ENCODE data around the gene BTRC.

The BTRC gene

DNA sequence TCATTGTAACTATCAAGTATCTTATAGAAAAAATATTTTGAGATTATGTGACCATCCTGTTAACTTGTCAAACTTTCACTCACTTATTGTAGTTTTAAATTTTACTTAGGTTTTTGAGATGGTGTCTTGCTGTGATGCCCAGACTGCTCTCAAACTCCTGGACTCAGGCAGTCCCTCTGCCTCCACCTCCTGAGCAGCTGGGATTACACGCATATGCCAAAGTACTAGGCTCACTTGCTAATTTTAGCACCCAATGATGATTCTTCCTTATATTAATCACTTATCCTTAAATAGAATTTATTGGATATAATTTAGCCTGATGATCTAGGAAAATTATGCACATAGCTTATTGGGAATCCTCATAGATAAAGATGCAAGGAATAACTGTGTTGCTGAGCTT is 104.9 kb downstream of the BTRC start:
- no peak for ATAC-seq
- TF ChIP-seq BACH2 (CRISPR knock-in tag; IDR thresholded peaks at IDR 0.05; ENCODE audit: borderline replicate concordance), result no peak
- TF ChIP-seq GLIS3 (CRISPR knock-in tag; IDR thresholded peaks at IDR 0.05), result no peak
- no peak for TF ChIP-seq ISL1 (CRISPR knock-in tag; IDR thresholded peaks at IDR 0.05)
- no peak for TF ChIP-seq CSDC2 (CRISPR knock-in tag; IDR thresholded peaks at IDR 0.05)
- no peak for TF ChIP-seq PATZ1 (CRISPR knock-in tag; IDR thresholded peaks at IDR 0.05; ENCODE audit: borderline replicate concordance)
- no peak for TF ChIP-seq SNAI2 (CRISPR knock-in tag; IDR thresholded peaks at IDR 0.05)
- no peak for TF ChIP-seq ZNF8 (CRISPR knock-in tag; IDR thresholded peaks at IDR 0.05)
- no peak for TF ChIP-seq ZNF565 (CRISPR knock-in tag; conservative IDR thresholded peaks at IDR 0.05; ENCODE audit: low read depth)
- TF ChIP-seq, protein P1, sequence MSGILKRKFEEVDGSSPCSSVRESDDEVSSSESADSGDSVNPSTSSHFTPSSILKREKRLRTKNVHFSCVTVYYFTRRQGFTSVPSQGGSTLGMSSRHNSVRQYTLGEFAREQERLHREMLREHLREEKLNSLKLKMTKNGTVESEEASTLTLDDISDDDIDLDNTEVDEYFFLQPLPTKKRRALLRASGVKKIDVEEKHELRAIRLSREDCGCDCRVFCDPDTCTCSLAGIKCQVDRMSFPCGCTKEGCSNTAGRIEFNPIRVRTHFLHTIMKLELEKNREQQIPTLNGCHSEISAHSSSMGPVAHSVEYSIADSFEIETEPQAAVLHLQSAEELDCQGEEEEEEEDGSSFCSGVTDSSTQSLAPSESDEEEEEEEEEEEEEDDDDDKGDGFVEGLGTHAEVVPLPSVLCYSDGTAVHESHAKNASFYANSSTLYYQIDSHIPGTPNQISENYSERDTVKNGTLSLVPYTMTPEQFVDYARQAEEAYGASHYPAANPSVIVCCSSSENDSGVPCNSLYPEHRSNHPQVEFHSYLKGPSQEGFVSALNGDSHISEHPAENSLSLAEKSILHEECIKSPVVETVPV (CRISPR knock-in tag; IDR thresholded peaks at IDR 0.05), result no peak
- TF ChIP-seq TCF4 (CRISPR knock-in tag; IDR thresholded peaks at IDR 0.05; ENCODE audit: borderline replicate concordance), result no peak
- no peak for TF ChIP-seq RARB (CRISPR knock-in tag; IDR thresholded peaks at IDR 0.05)
- TF ChIP-seq, protein P2, sequence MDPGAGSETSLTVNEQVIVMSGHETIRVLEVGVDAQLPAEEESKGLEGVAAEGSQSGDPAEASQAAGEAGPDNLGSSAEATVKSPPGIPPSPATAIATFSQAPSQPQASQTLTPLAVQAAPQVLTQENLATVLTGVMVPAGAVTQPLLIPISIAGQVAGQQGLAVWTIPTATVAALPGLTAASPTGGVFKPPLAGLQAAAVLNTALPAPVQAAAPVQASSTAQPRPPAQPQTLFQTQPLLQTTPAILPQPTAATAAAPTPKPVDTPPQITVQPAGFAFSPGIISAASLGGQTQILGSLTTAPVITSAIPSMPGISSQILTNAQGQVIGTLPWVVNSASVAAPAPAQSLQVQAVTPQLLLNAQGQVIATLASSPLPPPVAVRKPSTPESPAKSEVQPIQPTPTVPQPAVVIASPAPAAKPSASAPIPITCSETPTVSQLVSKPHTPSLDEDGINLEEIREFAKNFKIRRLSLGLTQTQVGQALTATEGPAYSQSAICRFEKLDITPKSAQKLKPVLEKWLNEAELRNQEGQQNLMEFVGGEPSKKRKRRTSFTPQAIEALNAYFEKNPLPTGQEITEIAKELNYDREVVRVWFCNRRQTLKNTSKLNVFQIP (CRISPR knock-in tag; IDR thresholded peaks at IDR 0.05; ENCODE audit: borderline replicate concordance, low read depth), result no peak

- ATAC-seq, result no peak
- TF ChIP-seq, protein P2 (CRISPR knock-in tag; IDR thresholded peaks at IDR 0.05; ENCODE audit: borderline replicate concordance, low read depth), result no peak
- TF ChIP-seq TOX (CRISPR knock-in tag; IDR thresholded peaks at IDR 0.05; ENCODE audit: borderline replicate concordance) (no peak), ZC3H10 (CRISPR knock-in tag; IDR thresholded peaks at IDR 0.05) (no peak), CREB5 (CRISPR knock-in tag; IDR thresholded peaks at IDR 0.05; ENCODE audit: low read depth) (no peak), ZNF565 (CRISPR knock-in tag; conservative IDR thresholded peaks at IDR 0.05; ENCODE audit: low read depth) (no peak), TCF4 (CRISPR knock-in tag; IDR thresholded peaks at IDR 0.05; ENCODE audit: borderline replicate concordance) (peak; percentile 66; the same call in 1 of the 2 replicates)
Observed at GRCh38 chr10:101464082-101464481, 110.1 kb downstream of the BTRC start.

DNA sequence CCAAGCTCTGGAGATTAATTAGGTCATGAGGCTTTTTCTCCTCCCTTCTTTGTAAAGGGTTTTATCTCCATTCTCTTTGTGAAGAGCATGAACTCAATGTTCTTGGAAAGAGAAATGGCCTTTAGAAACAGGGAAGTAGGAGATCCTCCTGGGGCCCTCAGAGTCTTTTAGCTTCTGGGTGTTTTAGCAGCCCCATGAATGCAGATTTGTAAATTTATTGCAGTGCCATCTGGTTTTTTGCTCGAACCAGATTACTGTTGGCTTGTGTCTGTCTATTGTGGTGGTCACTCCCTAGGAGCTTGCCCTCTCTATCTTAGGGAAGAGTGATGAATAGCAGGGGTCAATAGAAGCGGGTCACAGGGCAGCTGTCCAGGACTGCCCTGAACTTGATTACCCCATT is 110.6 kb downstream of the BTRC start:
- no peak for ATAC-seq
- TF ChIP-seq ZNF565 (CRISPR knock-in tag; conservative IDR thresholded peaks at IDR 0.05; ENCODE audit: low read depth), result no peak
- no peak for TF ChIP-seq TCF4 (CRISPR knock-in tag; IDR thresholded peaks at IDR 0.05; ENCODE audit: borderline replicate concordance)
- TF ChIP-seq PPARA (CRISPR knock-in tag; IDR thresholded peaks at IDR 0.05; ENCODE audit: borderline replicate concordance), result no peak
- TF ChIP-seq TSHZ2 (CRISPR knock-in tag; IDR thresholded peaks at IDR 0.05), result no peak
- no peak for TF ChIP-seq ZFP30 (CRISPR knock-in tag; IDR thresholded peaks at IDR 0.05)
- no peak for TF ChIP-seq OSR1 (CRISPR knock-in tag; IDR thresholded peaks at IDR 0.05)
- TF ChIP-seq ZNF70 (CRISPR knock-in tag; IDR thresholded peaks at IDR 0.05), result no peak
- TF ChIP-seq, protein P1 (CRISPR knock-in tag; IDR thresholded peaks at IDR 0.05), result no peak
- TF ChIP-seq ARNTL (CRISPR knock-in tag; IDR thresholded peaks at IDR 0.05; ENCODE audit: borderline replicate concordance, low read depth), result no peak
- no peak for TF ChIP-seq ZNF8 (CRISPR knock-in tag; IDR thresholded peaks at IDR 0.05)
- TF ChIP-seq TOX (CRISPR knock-in tag; IDR thresholded peaks at IDR 0.05; ENCODE audit: borderline replicate concordance), result no peak
- TF ChIP-seq ISL1 (CRISPR knock-in tag; IDR thresholded peaks at IDR 0.05), result no peak
- no peak for TF ChIP-seq ZC3H10 (CRISPR knock-in tag; IDR thresholded peaks at IDR 0.05)
- TF ChIP-seq ZFP3 (CRISPR knock-in tag; IDR thresholded peaks at IDR 0.05), result no peak
- TF ChIP-seq CREB5 (CRISPR knock-in tag; IDR thresholded peaks at IDR 0.05; ENCODE audit: low read depth), result no peak
